Liver (tissue), 9 donors: Measurements from ENCODE around the gene HHAT. TPM values are rescaled to one million over a fixed set of nuclear protein-coding genes. Genes with fewer than 3 reads are reported as not detected.
A peak's percentile ranks its signal among the peaks of the same experiment; 100 is the strongest.

ENCODE experiments used
- DNase-seq: peaks from one replicate; pipeline ENCODE4 v3.0.0-alpha.2; 2017; ENCODE audit warnings: low spot score
- H3K27ac ChIP-seq, 2 donors: one replicate each; pipeline ENCODE4 v1.7.0; 2013; ENCODE audit warnings: inconsistent platforms in 2 of 2, low read length in 2 of 2, control low read depth in 1 of 2, low read depth in 1 of 2, mild to moderate bottlenecking in 1 of 2
- H3K27me3 ChIP-seq, 4 donors: one replicate each; pipeline versions ENCODE4 v1.6.1 to v1.7.0; 2013; ENCODE audit warnings: low read length in 3 of 4, inconsistent platforms in 1 of 4, mild to moderate bottlenecking in 1 of 4, moderate library complexity in 1 of 4; ENCODE audit not compliant: control insufficient read depth in 4 of 4, insufficient read depth in 4 of 4
- H3K36me3 ChIP-seq, 4 donors: one replicate each; pipeline versions ENCODE4 v1.6.1 to v1.7.0; 2013; ENCODE audit warnings: low read length in 3 of 4, mild to moderate bottlenecking in 3 of 4, low read depth in 1 of 4, moderate library complexity in 1 of 4; ENCODE audit not compliant: control insufficient read depth in 4 of 4, insufficient read depth in 3 of 4
- H3K4me1 ChIP-seq, 4 donors: one replicate each; pipeline versions ENCODE4 v1.6.1 to v1.7.0; 2013; ENCODE audit warnings: low read length in 3 of 4, mild to moderate bottlenecking in 3 of 4, moderate library complexity in 1 of 4; ENCODE audit not compliant: control insufficient read depth in 4 of 4, insufficient read depth in 4 of 4
- H3K4me3 ChIP-seq, 3 donors: one replicate each; pipeline versions ENCODE4 v1.6.1 to v1.7.0; 2013; ENCODE audit warnings: low read length in 3 of 3, control low read depth in 1 of 3, low read depth in 1 of 3, mild to moderate bottlenecking in 1 of 3
- H3K9ac ChIP-seq, 2 donors: one replicate each; pipeline ENCODE4 v1.7.0; 2013; ENCODE audit warnings: low read length in 2 of 2, mild to moderate bottlenecking in 2 of 2, moderate library complexity in 2 of 2, control low read depth in 1 of 2, low read depth in 1 of 2
- H3K9me3 ChIP-seq, 4 donors: one replicate each; pipeline versions ENCODE4 v1.6.1 to v1.7.0; 2013; ENCODE audit warnings: low read length in 3 of 4; ENCODE audit not compliant: control insufficient read depth in 4 of 4
- ATF3 ChIP-seq: IDR thresholded peaks from 2 replicates; pipeline ENCODE4 v1.6.1; 2016; ENCODE audit warnings: antibody characterized with exemption
- CTCF ChIP-seq: fragments of 150-350 bp; IDR thresholded peaks from 2 replicates; pipeline ENCODE4 v1.5.1; 2017; ENCODE audit warnings: improper control_type of control experiment, low read depth, low read length; ENCODE audit not compliant: missing input control
- EGR1 ChIP-seq, 2 donors: IDR thresholded peaks; 2 replicates each; pipeline ENCODE4 v1.6.1; 2016 to 2018; ENCODE audit warnings: antibody characterized with exemption in 2 of 2, low read depth in 2 of 2
- FOXA1 ChIP-seq: IDR thresholded peaks from 2 replicates; pipeline ENCODE4 v1.6.1; 2016; ENCODE audit warnings: antibody characterized with exemption
- FOXA2 ChIP-seq: IDR thresholded peaks from 2 replicates; pipeline ENCODE4 v1.6.1; 2016; ENCODE audit warnings: antibody characterized with exemption
- GABPA ChIP-seq, 2 donors: IDR thresholded peaks in 1 of 2; conservative IDR thresholded peaks in 1 of 2; 2 replicates each; pipeline ENCODE4 v1.6.1; 2016; ENCODE audit warnings: antibody characterized with exemption in 2 of 2, mild to moderate bottlenecking in 1 of 2, moderate library complexity in 1 of 2
- HNF4A ChIP-seq, 2 donors: conservative IDR thresholded peaks; 2 replicates each; pipeline ENCODE4 v1.6.1; 2016; ENCODE audit warnings: antibody characterized with exemption in 2 of 2, mild to moderate bottlenecking in 2 of 2
- HNF4G ChIP-seq: IDR thresholded peaks from 2 replicates; pipeline ENCODE4 v1.6.1; 2016; ENCODE audit warnings: antibody characterized with exemption
- JUND ChIP-seq, 2 donors: IDR thresholded peaks; 2 replicates each; pipeline ENCODE4 v1.6.1; 2016; ENCODE audit warnings: antibody characterized with exemption in 2 of 2
- MAX ChIP-seq: IDR thresholded peaks from 2 replicates; pipeline ENCODE4 v1.6.1; 2016; ENCODE audit warnings: antibody characterized with exemption
- NR2F2 ChIP-seq: IDR thresholded peaks from 2 replicates; pipeline ENCODE4 v1.6.1; 2016; ENCODE audit warnings: antibody characterized with exemption
- RAD21 ChIP-seq, 2 donors: IDR thresholded peaks; 2 replicates each; pipeline ENCODE4 v1.6.1; 2016; ENCODE audit warnings: antibody characterized with exemption in 2 of 2, mild to moderate bottlenecking in 2 of 2
- REST ChIP-seq: IDR thresholded peaks from 2 replicates; pipeline ENCODE4 v1.6.1; 2016; ENCODE audit warnings: antibody characterized with exemption, mild to moderate bottlenecking
- RXRA ChIP-seq, 2 donors: IDR thresholded peaks; 2 replicates each; pipeline ENCODE4 v1.6.1; 2017 to 2018; ENCODE audit warnings: antibody characterized with exemption in 2 of 2, mild to moderate bottlenecking in 1 of 2
- SP1 ChIP-seq: IDR thresholded peaks from 2 replicates; pipeline ENCODE4 v1.6.1; 2018; ENCODE audit warnings: antibody characterized with exemption, mild to moderate bottlenecking
- TAF1 ChIP-seq: conservative IDR thresholded peaks from 2 replicates; pipeline ENCODE4 v1.6.1; 2016; ENCODE audit warnings: antibody characterized with exemption, mild to moderate bottlenecking
- YY1 ChIP-seq: IDR thresholded peaks from 2 replicates; pipeline ENCODE4 v1.6.1; 2016; ENCODE audit warnings: antibody characterized with exemption, mild to moderate bottlenecking
- ZBTB33 ChIP-seq: IDR thresholded peaks from 2 replicates; pipeline ENCODE4 v1.6.1; 2016; ENCODE audit warnings: antibody characterized with exemption
- polyA plus RNA-seq, 2 donors: library from polyadenylated mRNA; stranded (reverse) in 1 of 2; unstranded in 1 of 2; fragments of 200-250 nt in 1 of 2; fragments of >200 nt in 1 of 2; fragmentation: Nextera tagmentation in 1 of 2; extraction: Ambion mirVana in 1 of 2; gene quantifications; one replicate each; pipeline versions ENCODE4 v1.2.1 to v1.2.3, GENCODE V29; 2013 to 2015
- total RNA-seq, 2 donors: library from RNA; depleted of rRNA; stranded (reverse); fragments of >200 nt; gene quantifications; one replicate each; pipeline ENCODE4 v1.2.3, GENCODE V29; 2014
- donor health status: healthy.
- donor health status: healthy.
- donor health status: healthy.
- donor health status: healthy.
- donor health status: healthy.

The HHAT gene
- total and polyA plus RNA-seq, 4 donors: 1.3 to 2.2 (median 1.6) TPM

GRCh38 chr1:210445485-210445884 is 116.8 kb downstream of the HHAT start:
- Histone ChIP-seq H3K4me1 (peaks cover 0 to 10% (median 1%) of the 10 kb centered on the region in 4 donors), H3K4me3 (no peak overlapping the region), H3K27ac (no peak overlapping the region), H3K27me3 (no peaks in the 10 kb centered on the region), H3K36me3 (no peaks in the 10 kb centered on the region), H3K9ac (no peak overlapping the region), H3K9me3 (no peaks in the 10 kb centered on the region)
- no peak for DNase-seq
- TF ChIP-seq HNF4A (conservative IDR thresholded peaks at IDR 0.05) (peak; percentile 46), SP1 (peak; percentile 24), REST (no peak), TAF1 (no peak), JUND (IDR thresholded peaks at IDR 0.05) (peak in 1 of 2 donors; percentile 28), EGR1 (IDR thresholded peaks at IDR 0.05; ENCODE audit: low read depth in 2 of 2) (no peak), FOXA2 (peak; percentile 76), NR2F2 (no peak), GABPA (IDR thresholded peaks at IDR 0.05 in 1 of 2, conservative IDR thresholded peaks at IDR 0.05 in 1 of 2) (no peak), RAD21 (IDR thresholded peaks at IDR 0.05) (no peak), ATF3 (no peak), YY1 (no peak), ZBTB33 (no peak), MAX (no peak), CTCF (no peak), HNF4G (no peak), RXRA (IDR thresholded peaks at IDR 0.05) (peak; percentile 52 to 59), FOXA1 (peak; percentile 62)
